NCI-H2029 (cell line): ENCODE measurements around the gene DYNC2H1.

Experiments used
- DNase-seq: peaks from one replicate; lab custom pipeline; 2025; lab: John Stamatoyannopoulos, UW

DYNC2H1 gene

GRCh38 chr11:103279821-103280220, 170.6 kb downstream of the DYNC2H1 start:
- DNase-seq, result no peak

GRCh38 chr11:103281301-103281700, 172.1 kb downstream of the DYNC2H1 start:
- DNase-seq, result no peak

- DNase-seq, result no peak
Observed at GRCh38 chr11:103284260-103284659, 175.0 kb downstream of the DYNC2H1 start.

GRCh38 chr11:103294516-103294915, 185.3 kb downstream of the DYNC2H1 start:
- no peak for DNase-seq

GRCh38 chr11:103295704-103296103, 186.5 kb downstream of the DYNC2H1 start:
- DNase-seq, result no peak

- no peak for DNase-seq
Observed at GRCh38 chr11:103297900-103298299, 188.7 kb downstream of the DYNC2H1 start.

GRCh38 chr11:103315248-103315647, 206.0 kb downstream of the DYNC2H1 start:
- no peak for DNase-seq

- DNase-seq, result no peak
Observed at GRCh38 chr11:103317118-103317517, 207.9 kb downstream of the DYNC2H1 start.

GRCh38 chr11:103322821-103323220, 213.6 kb downstream of the DYNC2H1 start:
- no peak for DNase-seq

- DNase-seq, result no peak
Observed at GRCh38 chr11:103325686-103326069, 216.5 kb downstream of the DYNC2H1 start.

GRCh38 chr11:103326070-103326794, 217.0 kb downstream of the DYNC2H1 start:
- DNase-seq, result peak; percentile 30

GRCh38 chr11:103327721-103328120, 218.5 kb downstream of the DYNC2H1 start:
- no peak for DNase-seq

- no peak for DNase-seq
Observed at GRCh38 chr11:103332409-103332808, 223.2 kb downstream of the DYNC2H1 start.

GRCh38 chr11:103338621-103339484, 229.6 kb downstream of the DYNC2H1 start:
- DNase-seq, result no peak

GRCh38 chr11:103339485-103339857, 230.2 kb downstream of the DYNC2H1 start:
- no peak for DNase-seq

- DNase-seq, result no peak
Observed at GRCh38 chr11:103340956-103341355, 231.7 kb downstream of the DYNC2H1 start.

GRCh38 chr11:103344886-103345285, 235.7 kb downstream of the DYNC2H1 start:
- DNase-seq, result no peak

GRCh38 chr11:103349595-103349994, 240.4 kb downstream of the DYNC2H1 start:
- DNase-seq, result no peak

GRCh38 chr11:103354656-103355055, 245.4 kb downstream of the DYNC2H1 start:
- no peak for DNase-seq

GRCh38 chr11:103358251-103358650, 249.0 kb downstream of the DYNC2H1 start:
- DNase-seq, result no peak

GRCh38 chr11:103359216-103359615, 250.0 kb downstream of the DYNC2H1 start:
- no peak for DNase-seq

- DNase-seq, result no peak
Observed at GRCh38 chr11:103364687-103365086, 255.5 kb downstream of the DYNC2H1 start.

GRCh38 chr11:103367650-103368049, 258.4 kb downstream of the DYNC2H1 start:
- no peak for DNase-seq
